ENCODE data around the gene SEPTIN7. TPM values are rescaled to one million over a fixed set of nuclear protein-coding genes. Genes with fewer than 3 reads are reported as not detected.

SEPTIN7 gene
- total RNA-seq, 4 donors from 2014 or later = 142 to 522 (median 198) TPM

- H3K36me3 ChIP-seq = no peaks in the 10 kb centered on the region
- peak overlapping the region; percentile 64 to 92 (median 90) for H3K4me3 ChIP-seq (replicated peaks in 1 of 3)
- no peaks in the 10 kb centered on the region for H3K9me3 ChIP-seq
- H3K27me3 ChIP-seq = no peaks in the 10 kb centered on the region
- intact Hi-C loops (cut with DNase I) = loop anchor here (10.0 kb wide), 1 partner anchor 103 kb away; no protein-coding TSS in a partner anchor
- TF ChIP-seq CTCF (IDR thresholded peaks at IDR 0.05) (peak in 5 of 6 experiments; percentile 33 to 58 (median 45)), POLR2A (IDR thresholded peaks at IDR 0.05) (peak in 1 of 2 donors; percentile 23)
- peak; percentile 68 to 70 for DNase-seq
- H3K27ac ChIP-seq = peak overlapping the region; percentile 91 to 98 (median 96)
- peaks cover 15 to 19% of the 10 kb centered on the region in 2 donors for H3K4me1 ChIP-seq
- 0 to 1% methylated on average over 28 to 31 of the region's 70 CpGs for WGBS, 2 donors
Measured at GRCh38 chr7:35801392-35802101, 690 bp downstream of the SEPTIN7 start.

GRCh38 chr7:35802102-35802466 lies 1.2 kb downstream of the SEPTIN7 start:
- Histone ChIP-seq H3K4me1 (peaks cover 15 to 19% of the 10 kb centered on the region in 2 donors), H3K27ac (peak overlapping the region; percentile 91 to 98 (median 96)), H3K36me3 (no peaks in the 10 kb centered on the region), H3K27me3 (no peaks in the 10 kb centered on the region), H3K4me3 (replicated peaks in 1 of 3) (peak overlapping the region; percentile 64 to 92 (median 90)), H3K9me3 (no peaks in the 10 kb centered on the region)
- WGBS, 2 donors = 0 to 2% methylated on average over 4 of the region's 4 CpGs
- intact Hi-C loops (cut with DNase I) = loop anchor here (10.0 kb wide), 1 partner anchor 103 kb away; no protein-coding TSS in a partner anchor
- TF ChIP-seq POLR2A (IDR thresholded peaks at IDR 0.05) (no peak), CTCF (IDR thresholded peaks at IDR 0.05) (no peak)
- DNase-seq = no peak

GRCh38 chr7:35802649-35803048 lies 1.8 kb downstream of the SEPTIN7 start:
- no peak for TF ChIP-seq POLR2A (IDR thresholded peaks at IDR 0.05)
- TF ChIP-seq CTCF (IDR thresholded peaks at IDR 0.05) = no peak
- no peaks in the 10 kb centered on the region for H3K9me3 ChIP-seq
- 26% methylated on average over 3 of the region's 3 CpGs for WGBS, 2 donors
- peak overlapping the region in 1 of 3 donors; percentile 92 for H3K4me3 ChIP-seq (replicated peaks in 1 of 3)
- H3K36me3 ChIP-seq = no peaks in the 10 kb centered on the region
- no peaks in the 10 kb centered on the region for H3K27me3 ChIP-seq
- intact Hi-C loops (cut with DNase I) = loop anchor here (10.0 kb wide), 1 partner anchor 102 kb away; no protein-coding TSS in a partner anchor
- peak overlapping the region in 2 of 3 donors; percentile 96 to 98 for H3K27ac ChIP-seq
- no peak for DNase-seq
- H3K4me1 ChIP-seq = peaks cover 15 to 19% of the 10 kb centered on the region in 2 donors

GRCh38 chr7:35804231-35804970 lies 3.5 kb downstream of the SEPTIN7 start:
- WGBS, 2 donors = 96% methylated on average over 10 of the region's 10 CpGs

More at GRCh38 chr7:35804231-35804970, 3.5 kb downstream of the SEPTIN7 start:
- Histone ChIP-seq H3K27me3 (no peaks in the 10 kb centered on the region), H3K9me3 (no peaks in the 10 kb centered on the region), H3K27ac (no peak overlapping the region), H3K4me3 (replicated peaks in 1 of 3) (no peak overlapping the region), H3K36me3 (no peaks in the 10 kb centered on the region), H3K4me1 (peaks cover 17% of the 10 kb centered on the region in 2 donors)
- DNase-seq = no peak
- TF ChIP-seq POLR2A (IDR thresholded peaks at IDR 0.05) = no peak
- TF ChIP-seq CTCF (IDR thresholded peaks at IDR 0.05) = no peak
- intact Hi-C loops (cut with DNase I) = loop anchor here (10.0 kb wide), 1 partner anchor 100 kb away; no protein-coding TSS in a partner anchor
